Stimulated activated CD4-positive, alpha-beta T cell treated with anti-CD3 and anti-CD28 coated beads, TNF-alpha, amount 100 ng/mL, for 1 hour (primary cell): ENCODE results near the gene KRTAP5-3.

Source experiments
- DNase-seq, 3 donors: peaks; one replicate each; pipeline ENCODE4 v3.0.0-alpha.2; 2020; ENCODE audit warnings: low read depth in 3 of 3, low spot score in 1 of 3

The KRTAP5-3 gene

DNA sequence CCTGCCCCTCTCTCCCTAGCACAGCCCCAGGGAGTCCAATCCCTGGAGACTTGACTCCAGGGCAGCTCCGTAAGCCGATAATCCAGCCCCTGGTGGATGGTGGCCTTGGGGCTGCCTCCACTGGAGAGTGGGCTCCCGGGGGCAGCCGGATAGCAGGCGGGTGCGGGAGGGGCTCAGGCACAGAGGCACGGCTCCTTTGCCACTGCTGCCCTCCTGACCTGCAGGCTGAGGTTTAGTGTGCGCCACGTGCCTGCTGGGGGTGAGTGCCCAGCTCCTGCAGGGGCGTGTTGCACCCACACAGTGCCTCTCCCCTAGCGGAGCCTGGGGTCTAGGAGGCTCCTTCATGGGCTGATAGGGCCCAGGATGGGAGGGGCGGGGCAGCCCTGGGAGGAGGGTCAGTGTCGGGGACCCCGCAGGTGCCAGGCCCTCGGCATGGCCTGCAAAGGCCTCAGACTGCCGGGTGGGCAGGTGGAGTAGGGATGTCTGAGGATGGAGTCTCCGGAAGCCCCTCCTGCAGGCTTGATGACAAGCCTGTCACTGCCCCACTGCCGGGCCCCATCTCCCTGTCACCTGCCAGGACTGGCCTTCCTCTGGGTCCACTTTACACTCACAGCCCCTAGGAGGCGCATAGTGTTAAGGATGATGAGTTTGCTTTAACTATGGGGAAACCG, 41.7 kb downstream of the KRTAP5-3 start:
- DNase-seq = no peak

DNA sequence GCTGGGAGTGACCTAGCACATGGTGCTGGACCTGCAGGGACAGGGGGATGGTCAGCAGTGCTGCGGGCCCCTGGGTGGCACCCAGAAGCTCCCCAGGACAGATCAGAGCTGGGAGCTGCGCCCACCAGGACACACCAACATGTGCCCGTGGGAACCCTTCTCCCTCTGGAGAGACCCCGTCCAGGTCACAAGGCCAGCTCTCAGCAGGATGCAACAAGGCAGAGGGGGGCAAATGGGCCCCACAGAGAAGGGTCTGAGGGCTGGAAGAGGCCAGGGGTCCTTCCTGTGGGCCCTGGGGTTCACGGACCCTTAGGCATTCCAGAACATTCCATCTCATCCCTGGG, 42.4 kb downstream of the KRTAP5-3 start:
- no peak for DNase-seq

- DNase-seq = no peak
These were observed 42.9 kb downstream of the KRTAP5-3 start for GRCh38 chr11:1565173-1565903.

DNA sequence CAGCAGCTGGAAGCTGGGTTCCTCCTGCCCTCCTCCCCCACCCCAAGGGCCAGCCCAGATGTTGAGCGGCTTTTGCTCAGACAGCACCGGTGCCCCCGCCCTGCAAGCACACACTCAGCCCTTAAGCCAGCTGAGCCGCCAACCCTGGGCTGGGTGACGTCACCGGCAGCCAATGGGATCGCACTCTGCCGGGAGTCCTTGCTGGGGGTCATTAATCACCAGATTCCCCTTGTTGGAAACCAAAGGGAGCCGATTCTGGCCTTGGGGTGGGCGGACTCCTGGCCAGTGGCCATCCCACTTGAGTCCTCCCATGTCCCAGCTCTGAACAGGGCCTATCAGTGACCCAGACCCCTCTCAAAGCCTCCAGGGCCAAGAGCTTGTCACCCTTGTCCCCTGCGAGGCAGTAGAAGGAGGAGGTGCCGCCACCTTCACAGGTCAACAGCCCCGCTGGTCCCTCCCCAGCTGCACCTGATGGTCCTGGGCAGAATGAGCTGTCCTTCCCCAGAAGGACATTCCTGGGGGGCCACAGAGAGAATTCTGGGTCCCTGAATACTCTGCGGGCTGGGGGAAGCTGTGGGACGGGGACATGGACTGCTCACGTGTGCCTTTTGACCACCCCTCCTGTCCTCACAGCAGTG, 43.6 kb downstream of the KRTAP5-3 start:
- DNase-seq = no peak

GRCh38 chr11:1563697-1564534, 44.3 kb downstream of the KRTAP5-3 start:
- DNase-seq = no peak

- no peak for DNase-seq
These were observed 45.1 kb downstream of the KRTAP5-3 start for GRCh38 chr11:1563149-1563638.

DNA sequence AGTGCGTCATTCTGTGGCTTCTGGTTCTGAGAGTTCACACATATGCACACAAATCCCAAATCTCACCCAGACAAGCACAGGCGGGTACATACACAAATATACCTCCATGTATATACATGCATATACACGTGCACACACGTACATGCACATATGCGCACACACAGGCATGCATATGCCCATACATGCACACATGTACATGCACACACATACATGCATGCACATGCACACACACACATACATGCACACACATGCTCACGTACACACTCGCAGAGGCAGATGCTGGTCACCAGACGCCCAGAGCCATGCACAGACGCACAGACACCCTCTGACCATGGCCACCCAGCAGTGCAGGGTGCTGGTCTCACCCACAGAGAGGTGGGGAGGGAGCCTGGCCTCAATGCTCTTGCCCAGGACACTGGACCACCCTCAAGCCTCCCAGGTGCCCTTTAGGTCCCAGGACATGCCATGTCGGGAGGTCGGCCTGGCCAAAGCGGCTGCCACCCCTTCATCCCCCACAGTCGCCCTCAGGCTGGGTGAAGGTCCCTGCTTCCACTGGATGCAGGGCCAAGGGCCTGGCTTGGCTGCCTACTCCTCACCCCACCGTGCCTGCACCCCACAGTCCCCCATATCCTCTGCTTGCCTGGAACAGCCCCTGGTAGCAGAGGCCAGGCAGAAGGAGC, 45.7 kb downstream of the KRTAP5-3 start:
- no peak for DNase-seq

- DNase-seq = no peak
These were observed 46.3 kb downstream of the KRTAP5-3 start for GRCh38 chr11:1561955-1562354.

GRCh38 chr11:1561266-1561665, 47.0 kb downstream of the KRTAP5-3 start:
- DNase-seq = no peak

DNA sequence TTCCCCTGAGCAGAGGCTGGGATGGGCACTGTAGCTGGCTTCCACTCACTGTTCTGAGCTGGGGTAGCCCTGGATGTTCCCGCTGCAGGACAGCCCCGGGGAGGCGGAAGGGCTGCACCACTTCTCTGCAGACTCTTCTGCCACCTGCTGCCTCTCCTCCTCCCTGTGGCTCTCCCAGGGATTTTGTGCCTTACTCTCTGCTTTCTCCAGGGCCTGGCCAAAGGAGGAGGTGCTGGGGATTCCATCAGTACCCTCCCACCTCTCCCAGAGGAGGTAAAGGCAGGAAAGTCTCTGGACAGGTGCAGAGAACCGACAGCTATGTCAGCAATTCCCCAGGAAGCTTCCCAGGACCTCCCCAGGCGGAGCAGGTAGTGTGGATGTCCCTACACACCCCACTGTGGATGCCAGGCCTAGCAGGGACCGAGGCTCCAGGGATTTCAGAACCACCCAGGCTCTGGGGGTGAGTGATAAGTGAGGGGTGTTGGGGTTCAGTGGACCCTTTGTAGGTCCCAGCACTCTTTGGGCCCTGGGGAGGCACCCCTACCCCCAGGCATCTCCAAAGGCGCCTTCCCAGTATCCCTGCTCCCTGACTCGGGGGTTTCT, 47.5 kb downstream of the KRTAP5-3 start:
- DNase-seq = no peak

GRCh38 chr11:1560002-1560648, 48.1 kb downstream of the KRTAP5-3 start:
- no peak for DNase-seq

GRCh38 chr11:1559111-1559951, 48.9 kb downstream of the KRTAP5-3 start:
- no peak for DNase-seq

DNA sequence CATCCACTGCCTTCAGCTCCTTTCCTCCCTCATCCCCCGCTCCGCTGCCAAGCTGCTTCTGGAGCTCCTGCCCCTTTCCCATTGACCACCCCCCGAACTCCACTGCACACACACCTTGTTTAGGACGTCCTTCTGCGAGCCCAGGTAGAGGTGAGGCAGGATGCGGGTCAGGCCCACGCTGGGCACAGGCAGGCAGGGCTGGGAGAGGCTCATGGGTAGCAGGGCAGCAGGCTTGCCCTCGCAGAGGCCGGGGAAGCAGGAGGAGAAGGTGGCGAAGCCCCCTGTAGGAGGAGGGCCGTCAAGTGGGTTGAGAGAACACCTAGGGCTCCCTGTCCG, 49.5 kb downstream of the KRTAP5-3 start:
- DNase-seq = no peak

DNA sequence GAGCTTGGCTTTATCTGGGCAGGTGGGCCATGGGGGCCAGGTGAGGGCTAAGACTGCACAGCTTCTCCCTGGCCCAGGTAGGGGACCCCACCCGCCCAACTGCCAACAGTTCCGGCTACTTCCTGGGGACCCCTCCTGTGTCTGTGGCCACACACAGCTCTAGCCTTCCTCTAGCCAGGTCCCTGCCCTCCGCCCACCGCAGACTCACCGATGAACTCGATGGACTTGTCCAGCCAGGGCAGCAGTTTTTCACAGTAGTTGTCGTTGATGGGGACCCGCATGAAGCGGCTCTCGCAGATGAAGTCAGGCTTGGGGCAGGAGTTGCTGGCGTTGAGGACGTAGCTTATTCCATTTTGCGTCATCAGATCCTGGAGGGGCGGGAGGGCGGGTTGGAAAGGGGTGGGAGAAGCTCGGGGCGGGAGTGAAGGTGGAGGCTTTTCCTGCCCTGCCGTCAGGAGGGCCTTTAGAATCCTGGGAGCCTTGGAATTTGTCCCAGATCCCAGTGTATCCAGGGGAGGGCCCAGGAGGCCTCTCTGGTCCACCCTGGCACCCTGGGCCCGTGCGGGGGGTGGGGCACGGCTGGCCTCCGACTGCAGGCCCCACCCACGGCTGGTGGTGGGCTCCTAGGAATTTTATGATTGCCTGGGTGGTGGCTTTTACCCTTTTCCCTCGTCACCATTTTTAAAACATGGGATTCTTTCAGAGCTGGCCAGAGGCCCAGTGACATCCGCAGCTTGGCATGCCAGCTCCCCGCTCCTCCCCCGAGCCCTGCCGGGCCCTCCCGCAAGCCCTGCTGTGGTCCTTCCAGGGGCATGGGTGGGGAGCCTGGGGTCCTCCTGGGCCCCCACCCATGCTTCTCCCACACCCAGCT, 50.1 kb downstream of the KRTAP5-3 start:
- no peak for DNase-seq
